ENCODE data around the gene SLC4A7.
"Not testable (repeated sequence)": the region's sequence is repeated elsewhere in the genome, so short reads cannot be mapped to it uniquely, and the experiment has no call there.

Gene SLC4A7

GRCh38 chr3:27486336-27486735 is 2.2 kb upstream of the SLC4A7 start:
- no peak for DNase-seq

GRCh38 chr3:27485866-27486265 is 1.7 kb upstream of the SLC4A7 start:
- DNase-seq: no peak

- peak; percentile 82 for DNase-seq
Observed at GRCh38 chr3:27483117-27484014, 818 bp downstream of the SLC4A7 start.

GRCh38 chr3:27479806-27480543 is 4.2 kb downstream of the SLC4A7 start:
- no peak for DNase-seq

DNA sequence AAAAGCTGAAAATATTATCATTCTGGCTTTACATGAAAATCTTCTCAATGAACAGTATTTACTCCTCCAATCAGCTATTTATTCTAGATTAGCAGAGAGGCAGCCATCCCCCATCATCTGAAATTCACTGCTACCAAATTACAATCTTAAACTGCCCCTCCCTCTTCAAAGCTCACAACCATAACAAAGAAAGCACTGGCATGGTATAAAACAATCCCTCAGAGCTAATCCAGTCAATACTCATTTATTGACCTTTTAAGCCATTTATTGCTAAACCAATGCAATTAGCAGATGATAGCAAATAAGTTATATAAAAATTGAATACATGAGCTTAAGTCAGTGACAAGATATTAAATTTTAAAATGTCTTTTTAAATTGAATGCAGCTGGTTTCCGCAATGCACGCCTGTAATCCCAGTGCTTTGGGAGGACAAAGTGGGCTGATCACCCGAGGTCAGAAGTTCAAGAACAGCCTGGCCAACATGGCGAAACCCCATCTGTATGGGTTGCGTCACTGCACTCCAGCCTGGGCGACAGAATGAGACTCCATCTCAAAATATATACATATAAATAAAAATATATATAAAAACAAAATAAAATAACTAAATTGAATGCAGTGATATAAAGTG is 12.1 kb downstream of the SLC4A7 start:
- DNase-seq: no peak

DNA sequence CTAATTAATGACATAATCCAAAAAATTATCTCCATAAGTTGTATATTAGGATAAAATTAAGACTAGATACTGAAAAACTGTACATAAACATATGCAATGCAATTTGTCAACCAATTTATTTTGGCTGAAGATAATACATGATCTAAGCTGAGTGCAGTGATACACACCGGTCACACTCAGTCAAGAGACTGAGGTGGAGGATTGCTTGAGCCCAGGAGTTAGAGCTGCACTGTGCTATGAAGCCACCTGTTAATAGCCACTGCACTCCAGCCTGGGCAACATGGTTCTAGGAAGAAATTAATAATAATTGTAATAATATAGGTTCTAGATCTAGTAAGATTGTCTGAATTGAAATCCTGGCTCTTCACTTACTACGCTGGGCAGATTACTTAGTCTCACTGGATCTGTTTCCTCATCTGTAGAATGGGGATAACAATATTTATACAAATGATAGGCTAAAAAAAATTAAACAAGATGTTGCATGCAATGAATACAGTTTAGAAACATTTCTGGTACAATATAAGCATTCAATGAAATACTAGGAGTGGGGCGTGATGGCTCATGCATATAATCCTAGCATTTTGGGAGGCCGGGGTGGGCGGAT is 15.8 kb downstream of the SLC4A7 start:
- no peak for DNase-seq

DNA sequence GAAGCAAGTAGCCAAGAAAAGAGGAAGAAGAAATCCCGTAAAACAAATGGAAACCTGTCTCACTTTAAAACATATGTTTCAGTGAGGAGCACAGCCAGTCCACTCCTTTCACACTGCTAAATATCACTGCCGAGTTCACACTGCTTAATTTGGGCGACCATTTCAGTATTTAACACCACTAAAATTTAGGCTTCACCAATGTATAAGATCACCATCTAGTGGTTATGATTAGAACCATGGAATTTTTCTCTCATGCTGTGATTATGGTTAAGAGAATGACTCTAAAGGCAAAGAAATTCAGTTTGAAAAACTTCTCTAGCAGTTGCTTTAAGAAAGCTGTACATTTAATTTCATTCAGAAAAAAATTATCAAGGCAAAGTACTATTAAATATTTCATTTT is 16.6 kb downstream of the SLC4A7 start:
- DNase-seq: no peak

GRCh38 chr3:27464646-27465045 is 19.5 kb downstream of the SLC4A7 start:
- no peak for DNase-seq

GRCh38 chr3:27462228-27462627 is 22.0 kb downstream of the SLC4A7 start:
- no peak for DNase-seq

- no peak for DNase-seq
Observed at GRCh38 chr3:27458929-27459328, 25.3 kb downstream of the SLC4A7 start.

- no peak for DNase-seq
Observed at GRCh38 chr3:27456554-27456953, 27.6 kb downstream of the SLC4A7 start.

- no peak for DNase-seq
Observed at GRCh38 chr3:27454914-27455313, 29.3 kb downstream of the SLC4A7 start.

DNA sequence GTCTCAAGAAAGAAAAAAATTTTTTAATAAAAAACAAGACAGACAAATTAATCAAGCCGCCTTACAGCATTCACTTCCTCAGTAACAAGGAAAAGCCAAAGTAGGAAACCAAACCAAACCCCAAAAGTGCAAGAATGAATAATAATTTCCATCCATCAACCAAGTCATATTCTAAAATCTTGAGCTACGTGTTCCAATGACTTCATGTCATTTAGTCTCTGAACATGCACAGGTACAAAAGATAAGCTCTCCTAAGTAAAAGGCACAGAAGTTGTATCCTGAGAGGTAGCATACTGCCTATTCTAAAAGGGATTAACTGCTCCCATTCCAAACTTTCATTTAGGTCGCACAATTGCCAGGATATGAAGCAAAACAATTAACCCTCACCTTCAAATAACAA is 29.7 kb downstream of the SLC4A7 start:
- DNase-seq: no peak

- no peak for DNase-seq
Observed at GRCh38 chr3:27452368-27453090, 31.7 kb downstream of the SLC4A7 start.

- DNase-seq: no peak
Observed at GRCh38 chr3:27451842-27452241, 32.3 kb downstream of the SLC4A7 start.

DNA sequence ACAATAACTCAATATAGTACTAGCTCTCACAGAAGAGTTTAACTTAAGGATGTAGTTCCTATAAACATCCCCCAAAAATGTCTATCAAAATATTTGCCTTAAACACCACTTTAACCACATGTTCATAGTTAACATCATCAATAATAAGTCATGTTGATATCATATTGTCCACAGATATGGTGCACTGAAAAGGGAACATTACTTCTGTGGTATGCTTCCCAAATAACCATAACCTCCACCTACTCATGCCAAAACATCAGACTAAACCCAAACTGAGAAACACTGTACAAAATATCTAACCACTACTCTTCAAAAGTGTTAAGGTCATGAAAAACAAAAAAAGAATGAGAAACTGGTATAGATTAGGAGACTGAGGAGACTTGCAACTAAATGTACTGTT is 32.9 kb downstream of the SLC4A7 start:
- no peak for DNase-seq

DNA sequence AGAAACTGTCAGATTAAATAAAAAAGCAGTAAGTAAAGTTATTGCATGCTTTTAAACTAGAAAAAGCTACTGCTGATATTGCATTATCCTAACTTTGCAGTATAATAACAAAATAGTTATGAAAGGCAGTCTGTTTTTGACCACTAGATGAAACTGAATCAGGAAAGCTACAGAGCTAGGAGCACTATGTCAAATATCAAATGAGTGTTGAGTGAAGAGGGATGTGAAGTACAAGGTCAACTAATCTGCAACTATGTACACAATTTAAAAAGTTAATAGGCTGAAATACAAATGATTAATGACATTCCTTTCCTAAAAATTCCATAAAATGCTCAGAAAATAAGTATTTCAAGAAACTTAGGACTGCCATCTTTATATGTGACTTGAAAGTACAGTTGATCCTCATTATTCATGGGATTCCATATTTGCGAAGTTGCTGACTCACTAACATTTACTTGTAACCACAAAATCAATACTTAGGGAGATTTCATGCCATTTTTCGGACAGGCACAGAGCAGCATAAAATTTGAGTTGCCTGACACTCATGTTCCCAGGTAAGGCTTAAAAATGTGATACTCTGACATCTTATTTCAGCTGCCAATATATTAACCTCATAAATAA is 34.5 kb downstream of the SLC4A7 start:
- no peak for DNase-seq

GRCh38 chr3:27442995-27443394 is 41.2 kb downstream of the SLC4A7 start:
- not testable (repeated sequence) for DNase-seq

DNA sequence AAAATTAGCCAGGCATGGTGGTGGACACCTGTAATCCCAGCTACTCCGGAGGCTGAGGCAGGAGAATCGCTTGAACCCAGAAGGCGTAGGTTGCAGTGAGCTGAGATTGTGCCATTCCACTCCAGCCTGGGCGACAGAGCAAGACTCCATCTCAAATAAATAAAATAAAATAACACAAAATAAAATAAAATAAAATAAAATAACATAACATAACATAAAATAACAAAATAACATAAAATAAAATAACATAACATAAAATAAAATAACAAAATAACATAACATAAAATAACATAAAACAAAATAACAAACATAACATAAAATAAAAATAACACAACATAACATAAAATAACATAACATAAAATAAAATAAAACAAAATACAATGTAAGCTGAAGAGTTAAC is 45.8 kb downstream of the SLC4A7 start:
- DNase-seq: not testable (repeated sequence)

- no peak for DNase-seq
Observed at GRCh38 chr3:27431116-27431515, 53.1 kb downstream of the SLC4A7 start.

DNA sequence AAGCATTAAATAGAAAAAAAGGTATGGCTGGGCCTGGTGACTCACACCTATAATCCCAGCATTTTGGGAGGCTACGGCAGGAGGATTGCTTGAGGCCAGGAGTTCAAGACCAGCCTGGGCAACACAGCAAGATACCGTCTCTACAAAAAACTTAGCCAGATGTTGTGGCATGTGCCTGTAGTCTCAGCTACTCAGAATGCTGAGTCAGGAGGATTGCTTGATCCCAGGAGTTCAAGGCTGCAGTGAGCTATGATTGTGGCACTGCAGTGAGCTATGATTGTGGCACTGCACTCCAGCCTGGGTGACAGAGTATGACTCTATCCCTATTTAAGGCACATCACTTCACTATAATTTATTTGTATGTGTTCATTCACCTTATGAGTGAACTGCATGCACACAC is 54.3 kb downstream of the SLC4A7 start:
- DNase-seq: no peak

- DNase-seq: no peak
Observed at GRCh38 chr3:27428446-27428845, 55.7 kb downstream of the SLC4A7 start.
